Transverse colon (tissue), 4 donors: ENCODE results near the gene RAPH1. TPM values are rescaled to one million over a fixed set of nuclear protein-coding genes. Genes with fewer than 3 reads are reported as not detected.
"Not testable (repeated sequence)": the region's sequence is repeated elsewhere in the genome, so short reads cannot be mapped to it uniquely, and the experiment has no call there.

Source experiments
- DNase-seq: peaks from one replicate; pipeline ENCODE4 v3.0.0-alpha.2; 2019
- H3K27ac ChIP-seq, 4 donors: fragments of 200-600 bp; sonication (generic); 2 replicates each; pipeline ENCODE4 v1.5.1; 2016 to 2018; ENCODE audit warnings: inconsistent platforms in 4 of 4
- H3K27me3 ChIP-seq: fragments of 200-600 bp; sonication (generic); 2 replicates; pipeline ENCODE4 v1.5.1; 2017; ENCODE audit warnings: inconsistent platforms
- H3K36me3 ChIP-seq, 4 donors: fragments of 200-600 bp; sonication (generic); 2 replicates each; pipeline ENCODE4 v1.5.1; 2017 to 2019; ENCODE audit warnings: inconsistent platforms in 4 of 4
- H3K4me1 ChIP-seq, 4 donors: fragments of 200-600 bp; sonication (generic); 2 replicates each; pipeline ENCODE4 v1.5.1; 2017 to 2020; ENCODE audit warnings: inconsistent platforms in 4 of 4
- H3K4me3 ChIP-seq, 4 donors: fragments of 200-600 bp; sonication (generic); 1 replicate in 1 of 4; 2 replicates in 3 of 4; pipeline versions ENCODE4 v1.5.1 to v1.6.1; 2017 to 2019; ENCODE audit warnings: inconsistent platforms in 4 of 4
- H3K9me3 ChIP-seq, 2 donors: fragments of 200-600 bp; sonication (generic); 2 replicates each; pipeline ENCODE4 v1.5.1; 2017 to 2019; ENCODE audit warnings: inconsistent platforms in 2 of 2
- CTCF ChIP-seq, 5 experiments: fragments of 200-600 bp in 3 of 5; fragments of 450-650 bp in 2 of 5; sonication (generic) in 3 of 5; IDR thresholded peaks; 1 replicate in 2 of 5; 2 replicates in 3 of 5; pipeline ENCODE4 v1.5.1; 2016 to 2017; ENCODE audit warnings: antibody characterized with exemption in 5 of 5, inconsistent platforms in 3 of 5, mild to moderate bottlenecking in 2 of 5, moderate library complexity in 1 of 5
- EP300 ChIP-seq: sonication (generic); formaldehyde crosslinking; IDR thresholded peaks from one replicate; pipeline ENCODE4 v1.6.1; 2017; ENCODE audit warnings: antibody characterized with exemption, low read depth
- POLR2A ChIP-seq: fragments of 450-650 bp; IDR thresholded peaks from one replicate; pipeline ENCODE4 v1.6.1; 2016; ENCODE audit warnings: antibody characterized with exemption, mild to moderate bottlenecking, moderate library complexity
- POLR2AphosphoS5 ChIP-seq, 3 donors: sonication (generic); formaldehyde crosslinking; IDR thresholded peaks; one replicate each; pipeline ENCODE4 v1.6.1; 2016; ENCODE audit warnings: antibody characterized with exemption in 3 of 3
- WGBS, 2 donors: methylation state at CpG; one replicate each; pipeline ENCODE4 v1.1.5; 2018; ENCODE audit warnings: low coverage in 1 of 2; 5-methylcytosine and 5-hydroxymethylcytosine counted together
- in situ Hi-C, 4 donors: fragments of 200-750 bp; cut with MboI; loops; one replicate each; pipeline versions ENCODE4 v1.15.0 to v1.15.1; 2017; ENCODE audit warnings: low sequenced_read_pairs in 3 of 4, low pct_ligation_motif_present in 1 of 4, low pct_unique_long_range_greater_than_20kb in 1 of 4
- intact Hi-C: fragments of 100-400 bp; cut with DNase I; formaldehyde crosslinking; loops from one replicate; pipeline ENCODE4 v1.15.1; 2023; ENCODE audit warnings: low total_unique reads
- total RNA-seq, 4 donors: library from RNA; depleted of rRNA; stranded (reverse); fragments of >200 nt; gene quantifications; one replicate each; pipeline ENCODE4 v1.1.0, GENCODE V29; 2016

Gene RAPH1
- total RNA-seq, 4 donors from 2014 or later, result 36.0 to 160 (median 41.8) TPM

- intact Hi-C loops, result no loop called here
- WGBS, 2 donors, result 87 to 100% methylated on average over 2 to 3 of the region's 3 CpGs
- no peak for DNase-seq
Measured at GRCh38 chr2:203527719-203528118, 7.4 kb downstream of the RAPH1 start.

GRCh38 chr2:203513268-203513667 lies 21.8 kb downstream of the RAPH1 start:
- H3K9me3 ChIP-seq, H3K27me3 ChIP-seq, in situ Hi-C loops, H3K4me3 ChIP-seq, H3K27ac ChIP-seq, DNase-seq, intact Hi-C loops, H3K36me3 ChIP-seq: not testable (repeated sequence)
- H3K4me1 ChIP-seq, result peaks cover 0 to 26% (median 6%) of the 10 kb centered on the region in 4 donors
- WGBS, 2 donors, result 90 to 92% methylated on average over 4 to 9 of the region's 9 CpGs

More at GRCh38 chr2:203527719-203528118, 7.4 kb downstream of the RAPH1 start:
- Histone ChIP-seq H3K36me3 (no peaks in the 10 kb centered on the region), H3K4me1 (peaks cover 0 to 17% (median 5%) of the 10 kb centered on the region in 4 donors), H3K27ac (no peak overlapping the region), H3K9me3 (no peaks in the 10 kb centered on the region), H3K27me3 (no peaks in the 10 kb centered on the region), H3K4me3 (no peak overlapping the region)
- TF ChIP-seq EP300 (no peak), CTCF (IDR thresholded peaks at IDR 0.05) (no peak), POLR2A (no peak), POLR2AphosphoS5 (IDR thresholded peaks at IDR 0.05) (no peak)
- in situ Hi-C loops, result no loop called here

- H3K4me1 ChIP-seq, result peaks cover 0 to 26% (median 6%) of the 10 kb centered on the region in 4 donors
- TF ChIP-seq POLR2AphosphoS5 (IDR thresholded peaks at IDR 0.05), result no peak
- TF ChIP-seq POLR2A, result no peak
- peak overlapping the region; percentile 49 to 72 (median 70) for H3K27ac ChIP-seq
- DNase-seq, result no peak
- H3K27me3 ChIP-seq, result no peaks in the 10 kb centered on the region
- H3K4me3 ChIP-seq, result no peak overlapping the region
- intact Hi-C loops, result no loop called here
- 32 to 42% methylated on average over 1 of the region's 1 CpG for WGBS, 2 donors
- no peaks in the 10 kb centered on the region for H3K9me3 ChIP-seq
- H3K36me3 ChIP-seq, result peaks cover 0 to 2% (median 0%) of the 10 kb centered on the region in 4 donors
- in situ Hi-C loops, result no loop called here
Measured at GRCh38 chr2:203510941-203511305, 24.2 kb downstream of the RAPH1 start.

- Histone ChIP-seq H3K9me3 (no peaks in the 10 kb centered on the region), H3K4me1 (peaks cover 0 to 26% (median 6%) of the 10 kb centered on the region in 4 donors), H3K27me3 (no peaks in the 10 kb centered on the region), H3K27ac (peak overlapping the region; percentile 49 to 72 (median 70)), H3K4me3 (no peak overlapping the region), H3K36me3 (peaks cover 0 to 2% (median 0%) of the 10 kb centered on the region in 4 donors)
- in situ Hi-C loops, result no loop called here
- no peak for DNase-seq
- 63 to 67% methylated on average over 2 of the region's 2 CpGs for WGBS, 2 donors
- intact Hi-C loops, result no loop called here
- TF ChIP-seq EP300 (no peak), POLR2AphosphoS5 (IDR thresholded peaks at IDR 0.05) (no peak), POLR2A (no peak), CTCF (IDR thresholded peaks at IDR 0.05) (no peak)
Measured at GRCh38 chr2:203510256-203510940, 24.7 kb downstream of the RAPH1 start.

DNA sequence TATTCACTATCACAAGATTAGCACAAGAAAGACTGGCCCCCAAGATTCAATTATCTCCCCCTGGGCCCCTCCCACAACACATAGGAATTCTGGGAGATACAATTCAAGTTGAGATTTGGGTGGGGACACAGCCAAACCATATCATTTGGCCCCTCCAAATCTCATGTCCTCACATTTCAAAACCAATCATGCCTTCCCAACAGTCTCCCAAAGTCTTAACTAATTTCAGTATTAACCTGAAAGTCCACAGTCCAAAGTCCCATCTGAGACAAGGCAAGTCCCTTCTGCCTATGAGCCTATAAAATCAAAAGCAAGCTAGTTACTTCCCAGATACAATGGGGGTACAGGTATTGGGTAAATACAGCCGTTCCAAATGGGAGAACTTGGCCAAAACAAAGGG lies 31.6 kb downstream of the RAPH1 start:
- in situ Hi-C loops, intact Hi-C loops, DNase-seq, H3K9me3 ChIP-seq, H3K27me3 ChIP-seq, H3K36me3 ChIP-seq, H3K27ac ChIP-seq, H3K4me3 ChIP-seq: not testable (repeated sequence)
- WGBS, 2 donors, result 75 to 100% methylated on average over 1 of the region's 1 CpG
- H3K4me1 ChIP-seq, result peaks cover 0 to 13% (median under 1%) of the 10 kb centered on the region in 4 donors
